ENCODE data around the gene MBD3L5.

MBD3L5 gene

DNA sequence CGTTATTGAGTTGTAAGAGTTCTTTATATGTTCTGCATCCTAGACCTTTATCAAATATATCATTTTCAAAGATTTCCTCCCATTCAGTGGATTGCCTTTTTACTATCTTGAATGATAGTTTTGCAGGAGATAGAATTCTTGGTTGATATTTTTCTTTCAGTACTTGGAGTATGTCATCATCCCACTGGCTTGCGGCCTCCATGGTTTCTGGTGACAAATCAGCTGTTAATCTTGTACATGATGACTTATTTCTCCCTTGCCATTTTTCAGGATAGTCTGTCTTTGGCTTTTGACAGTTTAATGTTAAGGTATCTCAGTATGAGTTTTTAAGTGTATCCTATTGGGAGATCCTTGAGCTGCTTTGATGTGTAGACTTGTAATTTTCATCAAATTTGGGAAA, 47.6 kb downstream of the MBD3L5 start:
- no peak for ATAC-seq
- no peak for TF ChIP-seq OSR1 (CRISPR knock-in tag; IDR thresholded peaks at IDR 0.05)

Measured in SK-N-SH treated with all-trans-retinoic acid at 6 μM for 48 hours (cell line).